ENCODE data around the gene VENTX.
A peak's percentile ranks its signal among the peaks of the same experiment; 100 is the strongest.

The VENTX gene

DNA sequence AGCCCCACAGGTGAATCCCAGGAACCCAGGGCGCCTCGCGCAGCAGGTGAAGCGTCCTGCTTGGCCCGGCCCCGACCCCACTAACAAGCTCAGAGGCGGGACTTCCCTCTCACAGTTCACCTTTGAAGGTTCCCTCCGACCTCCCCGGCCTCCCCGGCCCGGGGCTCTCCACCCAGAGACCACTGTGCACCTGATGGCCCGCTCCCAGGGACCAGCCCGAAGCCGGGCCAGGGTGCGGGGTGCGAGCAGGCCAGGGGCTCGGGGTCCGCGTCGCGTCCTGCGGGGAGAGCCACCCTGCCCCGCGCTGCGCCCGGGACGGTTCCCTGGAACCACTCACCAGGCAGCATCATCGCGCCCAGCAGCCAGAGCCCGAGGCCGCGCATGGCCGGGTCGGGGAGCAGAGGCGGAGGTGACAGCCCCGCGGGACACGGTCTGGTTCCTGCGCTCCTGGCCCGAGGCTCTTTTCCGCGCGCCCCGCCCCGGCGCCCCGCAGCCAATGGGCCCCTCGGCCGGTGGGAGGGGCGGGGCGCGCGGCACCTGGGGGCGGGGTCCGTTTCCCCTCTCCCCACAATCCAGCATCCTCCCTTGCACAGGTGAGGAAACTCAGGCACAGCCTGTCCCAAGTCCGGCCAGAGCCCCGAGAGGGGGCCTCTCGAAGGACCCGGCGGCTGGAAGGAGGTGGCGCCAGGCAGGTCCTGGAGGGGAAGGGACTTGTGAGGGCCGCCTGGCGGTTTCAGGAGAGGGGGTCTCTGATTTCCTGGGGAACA is 39.0 kb downstream of the VENTX start, which contains the start of gene ADAM8:
TSS of gene ADAM8 (minus strand) at position 434 of the 767 bp plus-strand sequence. CDS start at position 383, 51 bp downstream.
- peak; percentile 80 for DNase-seq

DNA sequence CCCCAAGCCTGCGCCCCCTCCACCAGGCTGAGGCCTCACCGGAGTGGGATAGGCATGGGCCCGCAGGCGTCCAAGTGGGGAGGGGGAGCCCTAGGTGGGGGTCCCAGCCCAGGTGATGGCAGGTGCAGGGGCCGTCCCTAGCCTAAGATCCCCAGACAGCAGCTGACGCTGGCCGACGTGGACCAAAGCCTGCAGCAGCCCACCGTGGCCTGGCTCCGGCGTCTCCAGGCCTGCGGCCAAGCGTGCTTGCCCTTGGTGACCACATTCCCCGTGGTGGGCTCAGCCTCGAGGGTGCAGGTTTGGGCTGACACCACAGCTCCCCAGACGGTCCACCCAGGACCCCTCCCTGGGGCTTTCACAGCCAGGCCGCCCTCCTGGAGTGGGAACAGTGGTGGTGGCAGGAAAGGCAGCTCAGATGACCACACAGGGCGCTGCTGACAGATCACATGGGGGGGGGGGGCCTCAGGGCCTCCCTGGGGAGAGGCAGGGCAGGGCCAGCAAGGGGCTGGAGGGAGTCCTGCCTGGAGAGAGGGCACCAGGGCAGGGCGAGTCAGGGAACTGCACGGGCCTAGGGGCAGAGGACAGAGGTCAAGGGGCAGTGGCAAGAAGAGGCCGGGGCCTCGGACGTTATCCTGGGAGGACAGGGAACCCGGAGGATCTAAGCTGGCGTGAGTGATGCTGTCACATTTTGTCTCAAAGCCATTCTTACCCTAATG is 39.8 kb downstream of the VENTX start:
- DNase-seq, result peak; percentile 56

DNA sequence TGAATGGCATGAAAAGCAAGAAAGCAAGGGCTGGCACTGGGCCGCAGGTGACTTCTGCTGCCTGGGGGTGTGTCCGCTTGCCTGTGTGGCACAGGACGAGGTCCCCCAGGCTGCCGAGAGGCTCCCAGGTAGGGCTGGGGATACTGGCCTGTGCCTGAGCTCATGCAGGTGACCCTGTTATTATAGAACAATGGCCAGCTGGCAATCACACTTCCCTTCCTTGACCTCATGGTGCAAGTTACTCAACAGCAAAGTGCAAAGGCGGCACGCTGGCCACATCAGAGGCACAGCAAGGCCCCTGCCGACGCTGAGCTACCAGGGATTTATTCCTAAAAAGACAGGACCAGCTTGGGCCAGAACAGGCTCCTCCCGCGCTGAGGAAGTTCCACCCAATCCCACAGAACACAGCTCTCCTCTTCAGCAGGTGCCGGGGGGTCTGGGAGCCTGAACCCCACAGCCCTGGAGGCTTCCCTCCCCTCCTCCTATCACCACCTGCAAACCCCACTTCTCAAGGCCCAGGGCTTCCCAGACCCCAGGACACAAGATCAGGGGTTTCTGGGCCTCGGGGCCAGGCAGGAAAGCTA is 40.4 kb downstream of the VENTX start:
- peak; percentile 56 for DNase-seq

DNA sequence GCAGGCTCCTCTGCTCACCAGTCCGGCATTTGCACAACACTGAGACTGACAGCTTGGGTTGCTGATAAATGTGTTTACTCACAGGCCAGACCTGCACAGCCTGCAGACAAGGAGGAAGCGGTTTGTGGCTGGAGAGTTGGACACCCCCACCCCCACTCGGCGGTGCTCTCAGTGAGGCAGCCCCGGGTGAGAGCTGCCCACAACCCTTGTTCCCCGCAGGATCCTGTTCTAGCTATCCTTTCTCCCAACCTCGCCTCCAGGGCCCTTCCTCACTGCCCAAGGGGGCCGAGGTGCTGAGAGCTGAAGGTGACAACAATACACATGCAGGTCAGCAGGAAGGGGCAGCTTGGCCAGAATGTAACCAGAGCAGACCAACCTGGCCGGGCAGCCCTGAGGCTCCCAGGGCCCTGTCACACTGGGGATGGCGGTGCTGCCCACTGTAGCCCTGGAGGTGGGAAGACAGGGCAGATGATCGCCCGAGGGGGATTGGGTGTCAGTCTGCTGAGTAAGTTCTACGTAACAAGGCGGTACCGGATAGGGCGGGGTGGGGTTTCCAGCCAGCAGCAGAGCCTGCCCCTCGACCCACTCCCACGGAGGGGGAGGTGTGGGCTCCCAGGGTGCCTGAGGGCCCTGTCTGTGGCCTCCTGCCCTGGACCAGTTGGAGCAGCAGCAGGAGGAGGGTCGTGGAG is 41.1 kb downstream of the VENTX start:
- peak; percentile 96 for DNase-seq

DNA sequence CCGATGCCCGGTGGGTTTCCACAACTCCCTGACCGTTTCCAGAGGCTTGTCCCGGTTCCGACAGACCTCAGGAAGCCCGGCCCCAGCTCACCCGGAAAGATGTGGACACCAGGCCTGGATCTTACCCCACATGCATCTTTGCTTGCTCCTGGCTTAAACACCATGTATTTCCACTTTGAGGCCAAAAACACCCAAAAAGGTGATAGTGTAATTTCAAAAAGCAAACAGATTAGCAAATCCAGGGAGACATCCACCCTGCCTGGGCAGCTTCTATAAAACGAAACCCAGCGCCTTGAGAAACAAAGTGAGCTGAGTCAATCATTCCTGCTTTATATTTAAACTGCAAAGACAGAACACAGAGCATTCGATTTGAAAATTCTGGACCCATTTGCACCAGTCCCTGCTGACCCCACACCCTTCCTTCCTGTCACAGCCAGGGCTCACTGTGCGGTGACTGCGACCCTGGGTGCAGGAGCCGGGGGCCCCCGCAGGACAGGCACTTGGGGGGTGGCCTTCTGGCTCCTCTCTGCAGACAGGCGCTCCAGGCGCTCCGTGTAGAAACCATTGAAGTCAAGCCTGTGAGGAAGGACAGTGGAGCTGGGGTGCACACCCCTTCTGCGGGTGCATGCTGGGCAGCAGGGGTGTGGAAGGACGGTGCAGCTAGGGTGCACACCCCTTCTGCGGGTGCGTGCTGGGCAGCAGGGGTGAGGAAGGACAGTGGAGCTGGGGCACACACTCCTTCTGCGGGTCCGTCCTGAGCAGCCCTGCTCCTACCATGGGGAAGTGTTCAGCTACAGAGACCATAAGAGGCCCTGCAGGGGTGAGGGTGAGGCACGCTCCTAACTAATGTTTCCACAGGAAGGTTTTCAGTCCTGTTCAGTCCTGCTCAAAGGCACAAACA is 41.9 kb downstream of the VENTX start:
- no peak for DNase-seq

DNA sequence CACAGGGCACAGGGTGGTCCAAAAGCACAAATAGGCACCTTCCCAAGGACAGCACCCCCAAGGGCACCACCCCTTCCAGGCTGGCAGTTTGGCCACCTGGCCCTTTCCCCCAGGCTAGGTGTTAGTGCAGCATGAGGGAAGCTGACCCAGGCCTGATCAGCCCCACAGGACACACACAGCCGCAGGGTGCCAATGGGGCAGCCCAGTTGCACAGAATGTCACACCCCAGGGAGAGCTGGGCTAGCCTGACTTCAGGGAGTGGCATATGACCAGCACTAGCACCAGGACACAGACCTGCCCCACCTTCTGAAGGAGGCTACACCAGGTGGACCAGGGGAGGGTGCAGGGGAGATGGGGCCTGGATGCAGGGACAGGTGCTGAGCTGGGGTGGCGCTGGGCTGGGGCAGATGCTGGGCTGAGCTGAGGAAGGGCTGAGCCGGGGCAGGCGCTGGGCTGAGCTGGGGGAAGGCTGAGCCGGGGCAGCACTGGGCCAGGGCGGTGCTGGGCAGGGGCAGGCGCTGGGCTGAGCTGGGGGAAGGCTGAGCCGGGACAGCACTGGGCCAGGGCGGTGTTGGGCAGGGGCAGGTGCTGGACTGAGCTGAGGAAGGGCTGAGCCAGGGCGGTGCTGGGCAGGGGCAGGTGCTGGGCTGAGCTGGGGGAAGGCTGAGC is 42.9 kb downstream of the VENTX start:
- DNase-seq, result no peak

DNA sequence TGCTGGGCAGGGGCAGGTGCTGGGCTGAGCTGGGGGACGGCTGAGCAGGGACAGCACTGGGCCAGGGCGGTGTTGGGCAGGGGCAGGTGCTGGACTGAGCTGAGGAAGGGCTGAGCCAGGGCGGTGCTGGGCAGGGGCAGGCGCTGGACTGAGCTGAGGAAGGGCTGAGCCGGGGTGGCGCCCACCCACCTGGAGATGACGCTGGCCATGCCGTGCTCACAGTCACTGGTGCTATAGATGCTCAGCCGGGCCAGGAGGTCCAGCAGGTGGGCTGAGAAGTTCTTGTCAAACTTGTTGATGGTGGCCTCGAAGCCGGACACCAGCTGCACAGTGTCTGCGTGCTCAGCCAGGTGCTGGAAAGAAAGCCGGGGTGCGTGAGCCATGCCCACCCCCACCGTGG is 43.4 kb downstream of the VENTX start:
- no peak for DNase-seq

DNA sequence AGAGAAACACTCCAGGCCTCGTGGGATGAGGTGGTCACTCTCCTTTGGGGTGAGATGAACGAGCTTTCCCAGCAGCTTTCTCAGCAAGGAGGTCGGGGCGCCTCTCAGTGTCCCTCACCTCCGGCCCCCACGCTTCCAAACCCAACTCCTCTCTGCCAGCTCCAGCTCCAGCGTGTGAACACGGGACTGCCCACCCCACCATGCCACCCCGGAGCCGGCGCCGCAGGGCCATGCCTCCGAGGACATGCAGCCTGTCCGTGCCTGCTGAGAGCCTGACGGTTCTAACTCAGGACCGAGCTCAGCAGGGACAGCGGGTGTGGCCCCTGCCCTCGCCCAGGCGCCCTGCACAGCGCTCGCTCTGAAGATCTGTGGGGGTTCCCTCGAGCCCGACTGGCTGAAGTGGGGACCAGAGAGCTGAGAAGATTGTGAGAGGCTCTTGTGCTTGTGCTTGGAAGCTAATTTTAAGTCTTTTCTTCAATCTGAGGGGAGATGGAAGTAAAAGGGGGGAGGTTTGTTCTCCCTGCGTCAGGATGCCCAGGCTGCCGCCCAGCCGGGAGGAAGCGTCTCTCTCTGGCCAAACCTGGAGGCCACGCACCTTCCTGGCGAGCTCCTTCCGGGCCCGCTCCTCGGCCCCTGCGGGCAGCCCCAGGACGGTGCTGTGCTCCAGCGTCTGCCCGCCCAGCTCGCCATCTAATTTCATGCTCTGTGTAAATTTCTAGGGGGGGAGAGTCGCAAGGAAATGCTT is 44.1 kb downstream of the VENTX start:
- DNase-seq, result no peak

DNA sequence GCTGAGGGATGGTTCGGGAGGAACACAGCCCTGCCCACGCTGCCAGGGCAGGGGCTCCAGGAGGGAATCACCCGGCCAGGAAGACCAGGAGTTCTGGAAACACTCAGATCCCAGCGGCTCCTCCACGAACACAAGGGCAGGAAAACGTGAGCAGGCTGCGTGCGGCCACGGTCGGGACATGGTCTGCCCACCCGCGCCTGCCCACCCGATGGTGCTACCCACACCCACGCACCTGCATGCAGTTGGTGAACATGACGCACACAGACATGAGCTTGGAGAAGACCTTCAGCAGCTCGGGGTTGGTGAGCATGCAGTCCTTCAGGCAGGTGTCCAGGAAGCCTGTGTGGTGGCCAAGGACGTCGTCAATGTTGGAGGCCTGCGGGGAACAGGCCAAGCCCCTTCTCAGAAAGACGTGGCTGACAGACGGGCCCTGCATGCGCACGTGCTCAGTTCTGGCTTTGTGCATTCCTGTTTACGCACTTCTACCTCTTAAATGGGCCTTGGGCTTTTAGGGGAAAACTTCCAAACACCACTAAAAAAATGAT is 45.3 kb downstream of the VENTX start:
- DNase-seq, result no peak

DNA sequence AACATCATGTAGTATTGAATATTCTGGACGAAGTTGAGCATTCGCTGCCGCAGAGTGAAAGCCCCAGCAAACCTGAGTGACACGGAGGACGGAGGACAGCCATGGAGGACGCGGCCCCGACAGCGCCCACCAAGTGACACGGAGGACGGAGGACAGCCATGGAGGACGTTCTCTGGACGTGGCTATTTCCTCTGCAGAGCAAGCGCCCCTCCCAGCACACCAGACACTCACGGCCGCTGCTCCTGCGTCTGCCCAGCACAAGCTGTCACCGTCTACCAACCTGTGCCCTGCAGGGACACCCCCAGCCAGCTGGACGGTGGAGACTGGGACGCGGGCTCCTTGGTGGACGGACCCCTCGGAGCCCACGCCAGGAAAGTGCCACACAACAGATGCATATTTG is 46.3 kb downstream of the VENTX start:
- DNase-seq, result no peak

DNA sequence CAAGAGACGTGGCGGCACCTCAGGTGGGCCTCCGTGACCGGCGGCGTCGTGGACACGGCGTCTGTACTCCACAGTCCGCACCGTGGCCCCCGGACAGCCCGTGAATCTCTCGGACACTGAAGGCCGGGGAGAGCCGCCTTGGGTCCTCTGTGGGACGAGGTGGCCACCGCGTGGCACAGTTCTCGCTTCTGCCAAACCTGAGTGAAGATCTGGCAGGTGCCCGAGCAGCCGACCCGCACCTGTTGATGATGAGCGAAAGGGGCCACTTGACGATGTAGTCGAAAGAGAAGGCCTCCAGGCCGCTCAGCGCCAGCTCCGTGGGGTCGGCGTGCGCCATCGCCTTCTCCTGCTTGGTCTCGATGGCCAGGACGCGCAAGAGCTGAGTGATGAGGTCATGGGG is 47.6 kb downstream of the VENTX start:
- DNase-seq, result no peak

DNA sequence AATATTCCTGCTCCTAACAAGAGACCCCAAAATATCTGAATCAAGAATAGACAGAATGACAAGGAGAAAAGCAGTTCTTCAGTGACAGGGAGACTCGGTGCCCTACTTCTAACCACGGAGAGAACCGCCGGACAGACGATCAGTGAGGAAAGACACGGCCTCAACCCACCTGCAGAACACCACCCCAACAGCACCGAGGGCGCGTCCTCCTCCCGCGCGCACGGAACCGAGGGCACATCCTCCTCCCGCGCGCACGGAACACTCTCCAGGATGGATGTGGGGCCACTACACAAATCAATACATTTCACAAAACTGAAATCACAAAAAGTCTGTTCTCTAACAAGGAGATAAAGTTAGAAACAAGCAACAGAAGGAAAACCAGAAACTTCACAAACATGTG is 48.7 kb downstream of the VENTX start:
- DNase-seq, result no peak

DNA sequence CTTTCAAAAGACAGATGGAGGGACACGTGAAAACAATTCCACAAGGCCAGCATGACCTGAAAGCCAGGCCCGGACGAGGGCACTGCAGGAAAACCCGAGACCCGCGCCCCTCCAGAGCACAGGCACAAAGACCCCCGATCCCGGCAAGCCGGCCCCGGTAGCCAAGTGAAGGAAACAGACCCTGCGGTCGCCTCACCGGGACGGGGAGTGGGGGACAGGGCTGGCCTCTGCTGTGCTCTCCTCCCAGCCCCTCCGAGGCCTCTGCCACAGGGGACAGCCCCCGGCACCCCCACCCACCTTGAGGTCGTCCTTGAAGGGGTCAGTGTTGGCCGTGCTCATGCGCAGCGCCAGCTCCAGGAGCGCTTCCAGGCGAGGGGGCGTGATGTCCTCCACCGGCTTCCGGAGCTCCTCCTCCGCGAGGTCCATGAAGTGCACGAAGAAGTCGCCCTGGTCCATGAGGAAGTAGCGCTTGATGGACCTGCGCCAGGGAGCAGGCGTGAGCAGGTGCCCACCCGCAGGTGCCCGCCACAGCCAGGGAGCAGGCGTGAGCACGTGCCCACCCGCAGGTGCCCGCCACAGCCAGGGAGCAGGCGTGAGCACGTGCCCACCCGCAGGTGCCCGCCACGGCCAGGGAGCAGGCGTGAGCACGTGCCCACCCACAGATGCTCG is 50.3 kb downstream of the VENTX start:
- no peak for DNase-seq

DNA sequence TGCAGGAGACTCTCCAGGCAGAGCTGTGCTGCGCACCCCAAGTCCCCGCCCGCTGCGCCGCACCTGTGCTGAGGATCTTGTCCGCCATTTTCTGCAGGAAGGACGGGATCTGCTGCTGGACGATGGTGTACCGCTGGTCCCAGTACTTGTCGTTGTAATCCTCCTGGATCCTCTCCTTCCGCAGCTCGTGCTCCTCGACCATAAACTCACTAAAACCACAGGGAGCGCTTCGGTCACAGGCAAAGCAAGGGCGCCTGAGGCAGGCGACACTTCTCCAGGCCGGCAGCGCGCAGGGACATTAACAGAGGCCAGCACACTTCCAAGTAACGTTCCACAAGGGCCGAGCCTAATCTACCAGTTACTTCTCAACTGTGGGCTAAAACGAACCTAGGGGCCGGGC is 52.1 kb downstream of the VENTX start:
- DNase-seq, result no peak

Data from islet precursor cell (in vitro differentiated cells).